ENCODE results near the gene CPEB4.

GRCh38 chr5:173864126-173865050, 23.8 kb upstream of the CPEB4 start:
- TF ChIP-seq, protein P1, sequence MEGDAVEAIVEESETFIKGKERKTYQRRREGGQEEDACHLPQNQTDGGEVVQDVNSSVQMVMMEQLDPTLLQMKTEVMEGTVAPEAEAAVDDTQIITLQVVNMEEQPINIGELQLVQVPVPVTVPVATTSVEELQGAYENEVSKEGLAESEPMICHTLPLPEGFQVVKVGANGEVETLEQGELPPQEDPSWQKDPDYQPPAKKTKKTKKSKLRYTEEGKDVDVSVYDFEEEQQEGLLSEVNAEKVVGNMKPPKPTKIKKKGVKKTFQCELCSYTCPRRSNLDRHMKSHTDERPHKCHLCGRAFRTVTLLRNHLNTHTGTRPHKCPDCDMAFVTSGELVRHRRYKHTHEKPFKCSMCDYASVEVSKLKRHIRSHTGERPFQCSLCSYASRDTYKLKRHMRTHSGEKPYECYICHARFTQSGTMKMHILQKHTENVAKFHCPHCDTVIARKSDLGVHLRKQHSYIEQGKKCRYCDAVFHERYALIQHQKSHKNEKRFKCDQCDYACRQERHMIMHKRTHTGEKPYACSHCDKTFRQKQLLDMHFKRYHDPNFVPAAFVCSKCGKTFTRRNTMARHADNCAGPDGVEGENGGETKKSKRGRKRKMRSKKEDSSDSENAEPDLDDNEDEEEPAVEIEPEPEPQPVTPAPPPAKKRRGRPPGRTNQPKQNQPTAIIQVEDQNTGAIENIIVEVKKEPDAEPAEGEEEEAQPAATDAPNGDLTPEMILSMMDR (IDR thresholded peaks at IDR 0.05), result no peak
- TF ChIP-seq POLR2A (IDR thresholded peaks at IDR 0.05), result no peak
- no peak for TF ChIP-seq EP300 (IDR thresholded peaks at IDR 0.05)

Data from tibial nerve (tissue), 4 donors.